Stomach (tissue), 4 donors: ENCODE results near the gene NFATC1.

ENCODE experiments used
- CTCF ChIP-seq, 7 experiments: fragments of 450-650 bp in 4 of 7; fragments of 200-600 bp in 3 of 7; sonication (generic) in 3 of 7; IDR thresholded peaks; one replicate each; pipeline ENCODE4 v1.5.1; 2016 to 2019; ENCODE audit warnings: antibody characterized with exemption in 7 of 7, control low read depth in 2 of 7, mild to moderate bottlenecking in 1 of 7
- POLR2AphosphoS5 ChIP-seq, 3 donors: sonication (generic); formaldehyde crosslinking; IDR thresholded peaks; one replicate each; pipeline ENCODE4 v1.6.1; 2016; ENCODE audit warnings: antibody characterized with exemption in 3 of 3

DNA sequence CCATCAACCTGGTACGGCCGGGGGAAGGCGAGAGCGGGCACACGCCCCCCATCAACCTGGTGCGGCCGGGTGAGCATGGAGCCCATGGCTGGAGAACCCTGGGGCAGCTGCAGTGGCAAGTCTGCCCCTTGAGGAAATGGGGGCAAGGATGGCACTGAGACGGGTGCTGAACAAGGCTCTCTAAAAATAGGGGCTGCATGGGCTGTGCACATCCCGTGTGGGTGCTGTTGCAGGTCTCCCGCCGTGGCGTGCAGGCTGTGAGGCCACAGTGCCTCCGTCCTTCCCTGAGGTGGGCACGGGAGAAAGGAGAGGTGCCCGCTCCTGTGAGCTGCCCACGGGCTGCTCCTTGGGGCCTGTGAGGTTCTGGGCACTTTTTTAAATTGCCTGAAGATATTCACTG lies 99.2 kb downstream of the NFATC1 start:
- TF ChIP-seq POLR2AphosphoS5 (IDR thresholded peaks at IDR 0.05) (no peak), CTCF (IDR thresholded peaks at IDR 0.05) (no peak)
